ENCODE results near the gene FLVCR2. TPM values are rescaled to one million over a fixed set of nuclear protein-coding genes. Genes with fewer than 3 reads are reported as not detected.
A peak's percentile ranks its signal among the peaks of the same experiment; 100 is the strongest.

FLVCR2 gene
- total RNA-seq, 2 experiments from 2014 or later, result 2.8 to 7.6 TPM

DNA sequence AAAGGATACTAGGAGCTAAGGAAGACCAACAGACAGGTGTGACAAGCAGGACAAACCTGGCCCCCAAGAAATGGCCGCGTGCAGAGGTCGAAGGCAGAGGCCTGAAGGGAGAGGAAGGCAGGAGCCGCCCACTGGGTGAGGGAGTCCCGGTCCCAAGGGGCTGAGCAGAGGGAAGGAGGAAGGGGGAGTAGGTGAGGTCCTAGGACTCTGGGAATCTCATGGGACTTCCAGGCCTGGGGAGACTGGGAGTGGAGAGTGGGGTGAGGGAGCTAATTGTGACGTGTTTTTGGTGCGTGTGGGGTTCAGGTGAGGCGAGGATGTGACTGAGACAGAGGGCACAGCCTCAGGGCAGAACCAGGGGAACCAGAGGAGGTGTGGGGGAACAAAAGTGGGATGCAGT lies 11.7 kb upstream of the FLVCR2 start:
- Mint-ChIP-seq H3K4me1 (ENCODE audit: low read depth) (peaks cover 90% of the 10 kb centered on the region), H3K27me3 (no peaks in the 10 kb centered on the region), H3K36me3 (peaks cover 19% of the 10 kb centered on the region), H3K9me3 (peaks cover 2% of the 10 kb centered on the region), H3K4me3 (peak overlapping the region; percentile 72), H3K27ac (peak overlapping the region; percentile 93)
- ChIA-PET POLR2A (interaction anchor here (0.8 to 4.2 kb wide), 16 partner anchors 9 to 440 kb away, joined by 3 to 76 read pairs (median 6); partner anchors contain the start of genes BATF and NEK9), CTCF (interaction anchor here (0.8 to 4.7 kb wide), 20 partner anchors 11 to 262 kb away, joined by 3 to 61 read pairs (median 6); partner anchors contain the start of genes BATF and FLVCR2)
- intact Hi-C loops (cut with micrococcal nuclease), result loop anchor here (1.0 to 10.0 kb wide), 9 partner anchors 24 to 802 kb away; partner anchors contain the start of genes GPATCH2L, JDP2, NEK9 and TMED10
- DNase-seq, result no peak

- POLR2A ChIA-PET, result interaction anchor here (1.2 to 4.9 kb wide), 6 partner anchors 8 to 260 kb away, joined by 3 to 76 read pairs (median 10); partner anchors contain the start of gene BATF
- Mint-ChIP-seq H3K27ac (peak overlapping the region; percentile 93), H3K27me3 (no peaks in the 10 kb centered on the region), H3K36me3 (peaks cover 26% of the 10 kb centered on the region), H3K9me3 (no peaks in the 10 kb centered on the region), H3K4me3 (peak overlapping the region; percentile 57), H3K4me1 (ENCODE audit: low read depth) (peaks cover 84% of the 10 kb centered on the region)
- CTCF ChIA-PET, result interaction anchor here (0.6 to 12.5 kb wide), 7 partner anchors 8 to 87 kb away, joined by 3 to 336 read pairs (median 5); partner anchors contain the start of genes BATF, ERG28, FLVCR2 and TTLL5
- peak; percentile 53 for DNase-seq
- intact Hi-C loops (cut with micrococcal nuclease), result loop anchor here (1.0 to 10.0 kb wide), 5 partner anchors 9 to 803 kb away; partner anchors contain the start of genes GPATCH2L, JDP2, NEK9 and YLPM1
These were observed 10.3 kb upstream of the FLVCR2 start for GRCh38 chr14:75568140-75568539.

- Mint-ChIP-seq H3K9me3 (no peaks in the 10 kb centered on the region), H3K27me3 (no peaks in the 10 kb centered on the region), H3K36me3 (peaks cover 26% of the 10 kb centered on the region), H3K4me3 (peak overlapping the region; percentile 57), H3K4me1 (ENCODE audit: low read depth) (peaks cover 78% of the 10 kb centered on the region), H3K27ac (peak overlapping the region; percentile 93)
- POLR2A ChIA-PET, result interaction anchor here (0.6 to 4.9 kb wide), 8 partner anchors 9 to 261 kb away, joined by 3 to 76 read pairs (median 7); partner anchors contain the start of gene BATF
- CTCF ChIA-PET, result interaction anchor here (0.6 to 12.5 kb wide), 10 partner anchors 9 to 86 kb away, joined by 3 to 336 read pairs (median 4); partner anchors contain the start of genes BATF, ERG28, FLVCR2 and TTLL5
- intact Hi-C loops (cut with micrococcal nuclease), result loop anchor here (1.0 to 10.0 kb wide), 6 partner anchors 9 to 804 kb away; partner anchors contain the start of genes GPATCH2L, JDP2, NEK9 and YLPM1
- DNase-seq, result peak; percentile 78
These were observed 9.6 kb upstream of the FLVCR2 start for GRCh38 chr14:75568791-75569190.

DNA sequence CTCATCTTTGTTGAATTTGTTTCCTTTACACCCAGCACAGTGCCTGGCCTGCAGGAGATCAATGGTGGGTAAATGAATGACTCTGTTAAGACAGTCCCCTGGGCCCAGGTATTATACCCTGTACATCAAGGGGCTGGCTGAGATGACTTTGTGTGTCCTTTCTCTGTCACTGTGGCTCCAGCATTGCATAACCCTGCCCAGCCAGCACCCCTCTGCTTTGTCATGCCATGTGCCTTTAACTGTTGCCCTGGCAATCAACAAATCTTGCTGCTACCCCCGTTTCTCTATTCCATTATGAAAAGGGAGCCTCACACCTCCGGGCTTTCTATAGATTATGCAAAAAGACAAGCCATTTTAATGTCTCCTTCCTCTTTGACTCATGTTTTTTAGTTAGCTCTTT lies 7.6 kb upstream of the FLVCR2 start:
- peak; percentile 82 for DNase-seq
- Mint-ChIP-seq H3K27ac (peak overlapping the region; percentile 52), H3K36me3 (peaks cover 27% of the 10 kb centered on the region), H3K27me3 (no peaks in the 10 kb centered on the region), H3K4me3 (no peak overlapping the region), H3K4me1 (ENCODE audit: low read depth) (peaks cover 62% of the 10 kb centered on the region), H3K9me3 (no peaks in the 10 kb centered on the region)
- ChIA-PET CTCF (interaction anchor here (0.8 to 12.5 kb wide), 8 partner anchors 10 to 263 kb away, joined by 3 to 336 read pairs (median 4); partner anchors contain the start of genes ERG28 and TTLL5), POLR2A (interaction anchor here (2.2 to 4.9 kb wide), 3 partner anchors 10 to 48 kb away, joined by 8 to 45 read pairs (median 16); partner anchors contain the start of gene BATF)
- intact Hi-C loops (cut with micrococcal nuclease), result no loop called here

DNA sequence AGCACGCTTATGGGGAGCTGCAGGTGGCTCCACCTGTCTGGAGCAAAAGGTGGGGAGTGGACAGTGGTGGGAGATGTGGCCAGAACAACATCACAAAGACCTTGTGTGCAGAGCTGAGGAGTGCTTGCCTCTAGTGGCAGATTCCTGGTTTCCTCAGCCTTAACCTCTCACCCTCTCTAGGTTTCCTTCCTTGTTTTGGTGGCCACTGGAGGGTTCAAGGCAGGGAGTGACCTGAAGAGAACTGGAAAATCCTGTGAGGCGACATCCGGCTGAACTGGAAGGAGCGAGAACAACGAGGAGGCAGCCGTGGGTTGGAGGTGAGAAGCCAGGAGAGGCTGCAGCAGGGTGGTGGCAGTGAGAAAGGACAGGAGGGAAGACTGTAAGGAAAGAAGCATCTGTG lies 6.3 kb upstream of the FLVCR2 start:
- intact Hi-C loops (cut with micrococcal nuclease), result no loop called here
- Mint-ChIP-seq H3K4me1 (ENCODE audit: low read depth) (peaks cover 50% of the 10 kb centered on the region), H3K36me3 (peaks cover 23% of the 10 kb centered on the region), H3K27ac (no peak overlapping the region), H3K4me3 (no peak overlapping the region), H3K27me3 (no peaks in the 10 kb centered on the region), H3K9me3 (no peaks in the 10 kb centered on the region)
- CTCF ChIA-PET, result interaction anchor here (0.8 to 12.5 kb wide), 8 partner anchors 11 to 101 kb away, joined by 3 to 336 read pairs (median 4); partner anchors contain the start of genes ERG28 and TTLL5
- POLR2A ChIA-PET, result interaction anchor here (2.2 to 4.9 kb wide), 3 partner anchors 11 to 50 kb away, joined by 8 to 45 read pairs (median 16); partner anchors contain the start of gene BATF
- no peak for DNase-seq

DNA sequence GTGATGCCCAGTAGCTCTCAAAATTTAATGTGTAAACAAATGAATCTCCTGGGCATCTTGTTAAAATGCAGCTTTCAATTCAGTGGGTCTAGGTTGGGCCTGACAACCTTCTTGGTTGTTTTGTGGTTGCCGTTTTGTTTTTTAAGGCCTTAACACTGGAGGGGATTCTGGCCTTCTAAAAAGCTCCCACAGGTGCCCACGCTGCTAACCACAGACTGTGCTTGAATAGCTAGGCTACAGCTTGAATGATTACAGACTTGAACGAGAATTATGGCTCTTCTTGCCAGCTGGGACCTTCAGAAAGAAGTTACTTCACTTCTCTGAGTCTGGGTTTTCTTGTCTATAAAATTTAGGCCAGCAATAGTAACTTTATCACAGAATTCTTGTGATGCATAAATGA lies 1.3 kb upstream of the FLVCR2 start:
- Mint-ChIP-seq H3K9me3 (no peaks in the 10 kb centered on the region), H3K4me3 (peak overlapping the region; percentile 86), H3K4me1 (ENCODE audit: low read depth) (peaks cover 16% of the 10 kb centered on the region), H3K36me3 (peaks cover 13% of the 10 kb centered on the region), H3K27me3 (no peaks in the 10 kb centered on the region), H3K27ac (no peak overlapping the region)
- POLR2A ChIA-PET, result interaction anchor here (0.7 to 2.7 kb wide), 10 partner anchors 8 to 83 kb away, joined by 3 to 11 read pairs (median 7); partner anchors contain the start of genes BATF, ERG28 and TTLL5
- intact Hi-C loops (cut with micrococcal nuclease), result loop anchor here (1.0 to 2.0 kb wide), 3 partner anchors 8 to 406 kb away; no protein-coding TSS in a partner anchor
- CTCF ChIA-PET, result interaction anchor here (0.8 to 12.5 kb wide), 35 partner anchors 9 to 405 kb away, joined by 3 to 336 read pairs (median 5); partner anchors contain the start of genes BATF, ERG28, TGFB3 and TTLL5
- no peak for DNase-seq

- peak; percentile 87 for DNase-seq
- intact Hi-C loops (cut with micrococcal nuclease), result loop anchor here (1.0 to 2.0 kb wide), 3 partner anchors 8 to 405 kb away; no protein-coding TSS in a partner anchor
- H3K9me3 Mint-ChIP-seq, result no peaks in the 10 kb centered on the region
- H3K36me3 Mint-ChIP-seq, result peaks cover 8% of the 10 kb centered on the region
- peaks cover 13% of the 10 kb centered on the region for H3K4me1 Mint-ChIP-seq (ENCODE audit: low read depth)
- ChIA-PET CTCF (interaction anchor here (0.6 to 12.5 kb wide), 36 partner anchors 10 to 446 kb away, joined by 3 to 336 read pairs (median 5); partner anchors contain the start of genes BATF, ERG28, TGFB3 and TTLL5), POLR2A (interaction anchor here (0.7 to 2.7 kb wide), 10 partner anchors 9 to 83 kb away, joined by 3 to 11 read pairs (median 7); partner anchors contain the start of genes BATF, ERG28 and TTLL5)
- no peaks in the 10 kb centered on the region for H3K27me3 Mint-ChIP-seq
- H3K4me3 Mint-ChIP-seq, result peak overlapping the region; percentile 86
- H3K27ac Mint-ChIP-seq, result peak overlapping the region; percentile 88
These were observed 705 bp upstream of the FLVCR2 start for GRCh38 chr14:75577729-75578101.

GRCh38 chr14:75578786-75579337 lies 442 bp downstream of the FLVCR2 start:
- H3K27ac Mint-ChIP-seq, result no peak overlapping the region
- intact Hi-C loops (cut with micrococcal nuclease), result no loop called here

DNA sequence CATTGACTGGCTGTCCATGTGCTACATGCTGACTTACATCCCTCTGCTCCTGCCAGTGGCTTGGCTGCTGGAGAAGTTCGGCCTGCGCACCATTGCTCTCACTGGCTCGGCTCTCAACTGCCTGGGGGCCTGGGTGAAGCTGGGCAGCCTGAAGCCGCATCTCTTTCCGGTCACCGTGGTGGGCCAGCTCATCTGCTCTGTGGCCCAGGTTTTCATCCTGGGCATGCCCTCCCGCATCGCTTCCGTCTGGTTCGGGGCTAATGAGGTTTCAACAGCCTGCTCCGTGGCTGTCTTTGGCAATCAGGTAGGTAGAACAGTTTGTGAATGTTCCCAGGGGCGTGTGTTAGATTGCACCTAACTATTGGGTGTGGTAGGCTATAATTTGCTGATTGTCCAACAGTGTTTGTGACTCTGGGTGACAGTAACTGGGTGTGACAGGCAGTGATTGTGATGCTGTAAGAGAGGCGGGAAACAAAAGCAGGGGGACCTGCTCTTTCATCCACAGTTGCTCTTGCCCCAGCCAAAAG lies 981 bp downstream of the FLVCR2 start:
- H3K4me1 Mint-ChIP-seq (ENCODE audit: low read depth), result peaks cover 13% of the 10 kb centered on the region
- H3K36me3 Mint-ChIP-seq, result peaks cover 8% of the 10 kb centered on the region
- H3K27ac Mint-ChIP-seq, result no peak overlapping the region
- intact Hi-C loops (cut with micrococcal nuclease), result no loop called here
- no peaks in the 10 kb centered on the region for H3K27me3 Mint-ChIP-seq
- peak overlapping the region; percentile 86 for H3K4me3 Mint-ChIP-seq
- POLR2A ChIA-PET, result interaction anchor here (1.1 to 2.7 kb wide), 3 partner anchors 17 to 57 kb away, joined by 3 to 9 read pairs (median 6); partner anchors contain the start of gene BATF
- CTCF ChIA-PET, result interaction anchor here (0.6 to 12.5 kb wide), 8 partner anchors 11 to 130 kb away, joined by 3 to 336 read pairs (median 11); partner anchors contain the start of genes ERG28 and TTLL5
- no peak for DNase-seq
- H3K9me3 Mint-ChIP-seq, result no peaks in the 10 kb centered on the region

More at GRCh38 chr14:75578786-75579337, 442 bp downstream of the FLVCR2 start:
- ChIA-PET POLR2A (interaction anchor here (1.1 to 2.7 kb wide), 4 partner anchors 17 to 82 kb away, joined by 3 to 9 read pairs (median 8); partner anchors contain the start of genes BATF, ERG28 and TTLL5), CTCF (interaction anchor here (0.6 to 12.5 kb wide), 15 partner anchors 11 to 404 kb away, joined by 3 to 336 read pairs (median 5); partner anchors contain the start of genes BATF, ERG28, TGFB3 and TTLL5)
- Mint-ChIP-seq H3K36me3 (peaks cover 8% of the 10 kb centered on the region), H3K4me3 (peak overlapping the region; percentile 86), H3K9me3 (no peaks in the 10 kb centered on the region), H3K4me1 (ENCODE audit: low read depth) (peaks cover 13% of the 10 kb centered on the region), H3K27me3 (no peaks in the 10 kb centered on the region)
- no peak for DNase-seq

GRCh38 chr14:75579882-75580281 lies 1.5 kb downstream of the FLVCR2 start:
- Mint-ChIP-seq H3K27ac (no peak overlapping the region), H3K9me3 (no peaks in the 10 kb centered on the region), H3K27me3 (no peaks in the 10 kb centered on the region), H3K4me3 (peak overlapping the region; percentile 86), H3K36me3 (peaks cover 7% of the 10 kb centered on the region), H3K4me1 (ENCODE audit: low read depth) (peaks cover 11% of the 10 kb centered on the region)
- ChIA-PET CTCF (interaction anchor here (1.4 to 12.5 kb wide), 4 partner anchors 12 to 93 kb away, joined by 4 to 336 read pairs (median 66); partner anchors contain the start of genes ERG28 and TTLL5), POLR2A (no interaction called here)
- DNase-seq, result no peak
- intact Hi-C loops (cut with micrococcal nuclease), result no loop called here

DNA sequence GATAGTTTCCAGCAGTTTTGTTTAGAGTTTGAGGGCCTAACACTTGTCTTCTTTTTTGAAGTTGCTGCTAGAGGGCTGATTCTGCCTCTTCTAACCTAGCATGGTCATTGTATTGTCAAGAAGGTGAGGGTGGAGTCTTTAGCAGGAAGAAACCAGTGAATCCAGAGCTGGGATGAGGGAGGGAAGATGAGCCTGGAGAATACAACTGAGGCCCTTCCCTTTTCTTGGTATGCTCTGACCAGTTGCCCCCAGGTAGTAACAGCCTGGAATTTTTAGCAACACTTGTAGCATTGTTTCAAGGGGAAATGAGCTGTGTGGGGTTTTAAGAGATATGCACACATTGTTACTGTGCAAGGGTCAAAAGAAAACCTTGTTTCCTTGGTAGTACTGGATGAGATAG lies 9.0 kb downstream of the FLVCR2 start:
- CTCF ChIA-PET, result interaction anchor here (0.7 to 1.6 kb wide), 2 partner anchors 11 to 268 kb away, joined by 3 to 4 read pairs; no protein-coding TSS in a partner anchor
- POLR2A ChIA-PET, result interaction anchor here (0.6 kb wide), 1 partner anchor 74 kb away, joined by 3 read pairs; the partner anchor contains the start of gene TTLL5
- intact Hi-C loops (cut with micrococcal nuclease), result no loop called here
- Mint-ChIP-seq H3K4me1 (ENCODE audit: low read depth) (no peaks in the 10 kb centered on the region), H3K9me3 (no peaks in the 10 kb centered on the region), H3K4me3 (no peak overlapping the region), H3K27me3 (no peaks in the 10 kb centered on the region), H3K36me3 (peaks cover 2% of the 10 kb centered on the region), H3K27ac (no peak overlapping the region)
- no peak for DNase-seq

Data from activated CD4-positive, alpha-beta memory T cell treated with anti-CD3 and anti-CD28 coated beads for 36 hours (primary cell).